OCI-LY7 (cell line): ENCODE data around the gene TSPAN11. TPM values are rescaled to one million over a fixed set of nuclear protein-coding genes. Genes with fewer than 3 reads are reported as not detected.

Experiments used
- BruUV-seq: library from RNA; stranded (reverse); fragments of 400-500 nt; replicated peaks from 2 replicates; lab custom pipeline; 2021; lab: Mats Ljungman, UMichigan
- CTCF ChIA-PET: fragments of 300-600 bp; sonication (Branson Sonifier 250); formaldehyde crosslinking; loops from one replicate; lab custom pipeline; 2022; ENCODE audit warnings: antibody characterized with exemption; ENCODE audit not compliant: unreplicated experiment; lab: Charles Lee
- POLR2A ChIA-PET: fragments of 300-600 bp; sonication (Branson Sonifier 250); formaldehyde crosslinking; loops from one replicate; lab custom pipeline; 2022; ENCODE audit warnings: antibody characterized with exemption; lab: Charles Lee
- DNase-seq: peaks from one replicate; pipeline ENCODE4 v3.0.0-alpha.2; 2015; ENCODE audit warnings: low spot score
- H2AFZ ChIP-seq: fragments of 200-600 bp; sonication (generic), shearing (Covaris generic); 2 replicates; pipeline ENCODE4 v1.6.1; 2014; ENCODE audit warnings: mild to moderate bottlenecking, antibody characterized with exemption, low read length, moderate library complexity
- H3K27ac ChIP-seq: fragments of 200-600 bp; sonication (generic); 2 replicates; pipeline ENCODE4 v1.5.1; 2014; ENCODE audit warnings: mixed run types, low read depth, mild to moderate bottlenecking, moderate library complexity, low read length, inconsistent platforms; ENCODE audit not compliant: poor library complexity, severe bottlenecking
- H3K36me3 ChIP-seq: fragments of 200-600 bp; sonication (generic); 2 replicates; pipeline ENCODE4 v1.6.1; 2014; ENCODE audit warnings: mild to moderate bottlenecking, antibody characterized with exemption, low read length, moderate library complexity, mixed read lengths; ENCODE audit not compliant: insufficient read depth
- H3K4me1 ChIP-seq: fragments of 200-600 bp; sonication (generic); 2 replicates; pipeline ENCODE4 v1.5.1; 2014; ENCODE audit warnings: mild to moderate bottlenecking, low read length; ENCODE audit not compliant: insufficient read depth, poor library complexity, severe bottlenecking
- H3K4me2 ChIP-seq: fragments of 200-600 bp; sonication (generic); 2 replicates; pipeline ENCODE4 v1.6.1; 2014; ENCODE audit warnings: mild to moderate bottlenecking, low read length
- H3K4me3 ChIP-seq: fragments of 200-600 bp; sonication (generic); 2 replicates; pipeline ENCODE4 v1.5.1; 2014; ENCODE audit warnings: mild to moderate bottlenecking, low read depth, low read length; ENCODE audit not compliant: poor library complexity, severe bottlenecking
- H3K79me2 ChIP-seq: fragments of 200-600 bp; sonication (generic); 2 replicates; pipeline ENCODE4 v1.6.1; 2016; ENCODE audit warnings: low read depth, mild to moderate bottlenecking, low read length, moderate library complexity, mixed read lengths; ENCODE audit not compliant: insufficient read depth
- H3K9me2 ChIP-seq: fragments of 200-600 bp; sonication (generic); 2 replicates; pipeline ENCODE4 v1.6.1; 2016; ENCODE audit warnings: mild to moderate bottlenecking, low read length, mixed read lengths; ENCODE audit not compliant: insufficient read depth
- H3K9me3 ChIP-seq: fragments of 200-600 bp; sonication (generic); 2 replicates; pipeline ENCODE4 v1.6.1; 2014; ENCODE audit warnings: mild to moderate bottlenecking, mixed run types, low read length, mixed read lengths
- H4K20me1 ChIP-seq: fragments of 200-600 bp; sonication (generic); 2 replicates; pipeline ENCODE4 v1.6.1; 2014; ENCODE audit warnings: mild to moderate bottlenecking, antibody characterized with exemption, low read length, moderate library complexity, mixed read lengths; ENCODE audit not compliant: insufficient read depth
- CTCF ChIP-seq: fragments of 200-600 bp; sonication (generic); conservative IDR thresholded peaks from 2 replicates; pipeline ENCODE4 v1.5.1; 2014; ENCODE audit warnings: mild to moderate bottlenecking, antibody characterized with exemption, low read length, moderate library complexity, mixed read lengths
- EZH2phosphoT487 ChIP-seq: fragments of 200-600 bp; sonication (generic); IDR thresholded peaks from 2 replicates; pipeline ENCODE4 v1.6.1; 2018; ENCODE audit warnings: low read depth, borderline replicate concordance, mild to moderate bottlenecking, mixed run types, antibody characterized with exemption, low read length, moderate library complexity, mixed read lengths
- intact Hi-C: fragments of 100-400 bp; cut with micrococcal nuclease; formaldehyde crosslinking; loops from one replicate; pipeline ENCODE4 v1.10.0; 2022; ENCODE audit not compliant: unreplicated experiment
- total RNA-seq, 2 experiments: library from RNA; depleted of rRNA in 1 of 2; stranded (reverse); fragments of >200 nt in 1 of 2; shearing (Covaris generic) in 1 of 2; gene quantifications; 2 replicates each; pipeline ENCODE4 v1.2.3, GENCODE V29; 2014 to 2022

Gene TSPAN11
- total RNA-seq, 2 experiments from 2014 or later = not detected

GRCh38 chr12:30996752-30997151 lies 70.2 kb downstream of the TSPAN11 start:
- H3K27ac ChIP-seq = no peak overlapping the region
- BruUV-seq = no TSS peak
- no peaks in the 10 kb centered on the region for H3K79me2 ChIP-seq
- H3K36me3 ChIP-seq = no peaks in the 10 kb centered on the region
- H4K20me1 ChIP-seq = no peaks in the 10 kb centered on the region
- CTCF ChIA-PET = no interaction called here
- H3K9me3 ChIP-seq = no peaks in the 10 kb centered on the region
- no peak for DNase-seq
- no peak overlapping the region for H2AFZ ChIP-seq
- POLR2A ChIA-PET = no interaction called here
- H3K4me1 ChIP-seq = no peaks in the 10 kb centered on the region
- H3K4me3 ChIP-seq = no peak overlapping the region
- H3K4me2 ChIP-seq = no peak overlapping the region
- H3K9me2 ChIP-seq = no peaks in the 10 kb centered on the region
- intact Hi-C loops = no loop called here
- no peak for TF ChIP-seq EZH2phosphoT487
- no peak for TF ChIP-seq CTCF

- DNase-seq = no peak
- Histone ChIP-seq H3K4me1 (no peaks in the 10 kb centered on the region), H4K20me1 (no peaks in the 10 kb centered on the region), H3K27ac (no peak overlapping the region), H3K4me3 (no peak overlapping the region), H3K79me2 (no peaks in the 10 kb centered on the region), H2AFZ (no peak overlapping the region), H3K9me3 (no peaks in the 10 kb centered on the region), H3K9me2 (no peaks in the 10 kb centered on the region), H3K4me2 (no peak overlapping the region), H3K36me3 (no peaks in the 10 kb centered on the region)
- no peak for TF ChIP-seq EZH2phosphoT487
- POLR2A ChIA-PET = no interaction called here
- intact Hi-C loops = no loop called here
- BruUV-seq = no TSS peak
- CTCF ChIA-PET = no interaction called here
Observed at GRCh38 chr12:30997685-30998440, 71.3 kb downstream of the TSPAN11 start.

- H3K4me3 ChIP-seq = no peak overlapping the region
- ChIA-PET CTCF (no interaction called here), POLR2A (no interaction called here)
- no peak overlapping the region for H3K27ac ChIP-seq
- no peak overlapping the region for H2AFZ ChIP-seq
- no peaks in the 10 kb centered on the region for H3K4me1 ChIP-seq
- H3K9me3 ChIP-seq = no peaks in the 10 kb centered on the region
- H3K4me2 ChIP-seq = no peak overlapping the region
- no peaks in the 10 kb centered on the region for H3K9me2 ChIP-seq
- BruUV-seq = no TSS peak
- no peaks in the 10 kb centered on the region for H4K20me1 ChIP-seq
- intact Hi-C loops = no loop called here
- no peaks in the 10 kb centered on the region for H3K36me3 ChIP-seq
- DNase-seq = no peak
- no peak for TF ChIP-seq CTCF
- no peak for TF ChIP-seq EZH2phosphoT487
- H3K79me2 ChIP-seq = no peaks in the 10 kb centered on the region
Observed at GRCh38 chr12:30999011-30999410, 72.5 kb downstream of the TSPAN11 start.
